Stimulated activated CD8-positive, alpha-beta memory T cell treated with anti-CD3 and anti-CD28 coated beads, Interleukin-15, amount 100 ng/mL, for 1 hour (primary cell): ENCODE results near the gene CCL17.
"Not testable (repeated sequence)": the region's sequence is repeated elsewhere in the genome, so short reads cannot be mapped to it uniquely, and the experiment has no call there.

Source experiments
- DNase-seq: peaks from one replicate; pipeline ENCODE4 v3.0.0-alpha.2; 2020; ENCODE audit warnings: low read depth

CCL17 gene

GRCh38 chr16:57432505-57432904 is 27.9 kb downstream of the CCL17 start:
- no peak for DNase-seq

GRCh38 chr16:57432989-57433388 is 28.4 kb downstream of the CCL17 start:
- no peak for DNase-seq

DNA sequence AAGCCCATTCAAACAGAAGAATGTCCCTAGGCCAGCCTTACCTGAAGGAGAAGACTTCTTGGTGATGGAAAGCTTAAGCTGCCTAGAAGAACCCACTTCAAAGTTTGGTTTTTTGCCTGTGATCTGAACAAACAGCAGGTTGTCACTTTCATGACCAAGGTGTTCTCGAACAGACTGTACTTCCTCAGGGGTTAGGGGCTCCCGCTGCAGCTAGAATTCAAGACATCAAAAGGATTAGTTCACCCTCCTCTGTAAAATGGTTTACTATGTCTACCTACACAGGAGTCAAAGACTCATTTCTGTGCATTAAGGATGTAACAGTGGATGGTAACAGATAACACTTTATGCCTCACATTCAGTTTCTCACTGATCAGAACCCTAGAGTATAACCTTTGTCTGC is 29.4 kb downstream of the CCL17 start:
- no peak for DNase-seq

GRCh38 chr16:57435838-57436237 is 31.3 kb downstream of the CCL17 start:
- DNase-seq = no peak

GRCh38 chr16:57439947-57440346 is 35.4 kb downstream of the CCL17 start:
- not testable (repeated sequence) for DNase-seq

- not testable (repeated sequence) for DNase-seq
Observed at GRCh38 chr16:57440551-57440950, 36.0 kb downstream of the CCL17 start.

DNA sequence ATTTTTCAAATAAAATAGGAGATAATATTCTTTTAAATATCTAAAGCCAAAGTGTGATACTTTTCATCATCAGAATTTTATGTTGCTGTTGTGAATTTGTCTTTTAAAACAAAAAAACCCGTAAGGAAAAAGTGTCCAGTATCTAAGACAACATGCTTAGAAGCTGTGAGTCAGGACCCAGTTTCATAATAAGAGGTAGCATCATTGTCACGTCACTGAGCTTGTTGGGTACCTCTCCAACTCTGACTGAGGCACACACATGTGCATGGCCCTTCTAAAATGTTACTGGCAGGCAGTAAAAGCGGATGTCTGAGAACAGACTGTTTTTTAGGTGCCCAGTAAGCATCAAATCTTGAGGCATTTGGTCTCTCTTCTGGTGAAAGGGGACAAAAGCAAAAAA is 40.1 kb downstream of the CCL17 start:
- DNase-seq = no peak

DNA sequence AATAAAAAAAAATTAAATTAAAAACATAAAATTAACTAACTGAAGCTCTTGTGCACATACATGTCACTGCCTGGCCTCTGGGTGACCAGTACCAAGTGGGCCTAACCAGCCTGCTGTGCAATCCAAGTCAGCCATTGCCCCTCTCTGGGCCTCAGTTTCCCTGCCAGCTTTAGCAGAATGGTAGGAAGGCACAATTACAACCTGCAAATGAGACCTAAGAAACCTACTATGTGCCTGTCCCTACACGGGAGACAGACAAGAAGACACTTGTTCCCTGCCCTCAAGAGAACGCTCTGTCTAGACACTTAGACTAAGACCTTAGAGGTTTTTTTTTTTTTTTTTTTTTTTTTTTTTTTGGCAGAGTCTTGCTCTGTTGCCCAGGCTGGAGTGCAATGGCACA is 40.9 kb downstream of the CCL17 start:
- no peak for DNase-seq

DNA sequence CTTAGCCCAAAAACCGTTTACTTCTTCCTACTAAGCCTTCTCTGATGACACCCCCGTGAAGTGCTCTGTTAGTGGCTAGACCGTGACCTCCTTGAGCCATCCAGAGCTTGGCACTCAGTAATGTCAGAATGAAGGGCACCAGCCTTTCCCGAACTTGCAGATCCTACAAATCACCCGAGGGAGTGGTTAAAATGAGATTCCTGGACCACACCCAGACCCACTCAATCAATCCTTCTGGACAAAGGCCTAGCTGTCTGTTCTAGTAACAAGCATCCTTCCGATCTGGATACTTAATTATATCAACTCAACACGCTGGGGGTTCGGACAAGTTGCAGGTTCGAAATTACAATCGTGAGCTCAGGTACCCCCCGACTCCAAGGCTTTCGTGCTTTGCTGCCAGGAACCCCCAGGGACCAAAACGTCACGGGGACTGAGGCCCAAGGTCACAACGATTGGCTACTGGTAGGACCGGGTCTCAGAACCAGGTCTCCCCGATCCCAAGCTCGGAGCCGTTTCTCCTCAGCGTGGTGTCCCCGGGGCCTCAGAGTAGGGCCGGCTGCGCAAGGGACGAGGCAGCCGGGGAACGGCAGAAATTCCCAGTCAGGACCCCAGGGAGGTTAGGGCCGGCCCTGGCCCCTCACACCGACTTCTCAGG is 42.1 kb downstream of the CCL17 start:
- DNase-seq = no peak

- DNase-seq = peak; percentile 80
Observed at GRCh38 chr16:57447186-57447962, 42.8 kb downstream of the CCL17 start, which contains the start of the genes CIAPIN1 and COQ9. Gene CIAPIN1, minus strand, starts transcription at chr16:57447385. Its CDS starts 6,457 bp downstream, at chr16:57440928. Gene COQ9, plus strand, starts transcription at chr16:57447479. Its CDS starts 27 bp downstream, at chr16:57447506.

DNA sequence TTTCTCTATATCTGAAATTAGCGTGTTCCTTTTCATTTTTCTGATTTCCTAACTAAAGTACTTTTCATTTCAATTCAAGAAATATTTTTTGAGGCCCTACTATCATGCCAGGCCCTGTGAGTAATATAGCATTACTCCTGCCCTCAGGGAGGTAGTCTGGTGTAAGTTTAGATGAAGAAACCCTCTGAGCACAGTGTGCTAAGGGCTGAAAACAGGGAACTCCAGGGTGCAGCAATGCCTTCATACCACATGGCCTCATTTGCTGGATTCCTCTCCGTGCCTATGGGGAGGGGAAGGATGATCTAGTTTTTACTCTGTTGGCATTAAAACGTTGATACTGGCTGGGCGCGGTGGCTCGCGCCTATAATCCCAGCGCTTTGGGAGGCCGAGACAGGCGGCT is 47.5 kb downstream of the CCL17 start:
- no peak for DNase-seq

- peak; percentile 91 for DNase-seq
Observed at GRCh38 chr16:57462209-57462977, 57.8 kb downstream of the CCL17 start, which contains the start of gene POLR2C. Gene POLR2C, plus strand, starts transcription at chr16:57462679. Its CDS starts 46 bp downstream, at chr16:57462725.

- no peak for DNase-seq
Observed at GRCh38 chr16:57462978-57463362, 58.4 kb downstream of the CCL17 start.

- DNase-seq = no peak
Observed at GRCh38 chr16:57464523-57464922, 60.0 kb downstream of the CCL17 start.
